ENCODE measurements around the gene OR10G3.
"Not testable (repeated sequence)": the region's sequence is repeated elsewhere in the genome, so short reads cannot be mapped to it uniquely, and the experiment has no call there.

OR10G3 gene

DNA sequence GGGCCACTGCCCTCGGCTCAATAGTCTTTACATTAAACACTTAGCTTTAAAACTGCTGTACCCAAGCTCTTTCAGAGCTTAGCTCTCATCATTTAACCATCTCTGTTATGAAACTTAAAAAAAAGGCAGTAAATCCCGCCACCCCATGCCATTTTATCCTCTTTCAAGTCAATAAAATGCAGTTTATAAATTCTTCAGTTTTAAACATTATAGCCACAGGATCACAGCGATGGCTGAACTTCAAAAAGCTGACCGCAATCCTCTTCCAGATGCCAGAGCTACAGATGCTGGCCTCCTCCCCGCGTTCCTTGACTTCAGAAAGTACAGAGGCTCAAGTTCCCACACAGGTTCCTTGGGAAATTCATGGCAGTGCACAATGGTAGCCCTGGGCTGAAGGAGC lies 4.2 kb downstream of the OR10G3 start:
- TF ChIP-seq, protein P1, sequence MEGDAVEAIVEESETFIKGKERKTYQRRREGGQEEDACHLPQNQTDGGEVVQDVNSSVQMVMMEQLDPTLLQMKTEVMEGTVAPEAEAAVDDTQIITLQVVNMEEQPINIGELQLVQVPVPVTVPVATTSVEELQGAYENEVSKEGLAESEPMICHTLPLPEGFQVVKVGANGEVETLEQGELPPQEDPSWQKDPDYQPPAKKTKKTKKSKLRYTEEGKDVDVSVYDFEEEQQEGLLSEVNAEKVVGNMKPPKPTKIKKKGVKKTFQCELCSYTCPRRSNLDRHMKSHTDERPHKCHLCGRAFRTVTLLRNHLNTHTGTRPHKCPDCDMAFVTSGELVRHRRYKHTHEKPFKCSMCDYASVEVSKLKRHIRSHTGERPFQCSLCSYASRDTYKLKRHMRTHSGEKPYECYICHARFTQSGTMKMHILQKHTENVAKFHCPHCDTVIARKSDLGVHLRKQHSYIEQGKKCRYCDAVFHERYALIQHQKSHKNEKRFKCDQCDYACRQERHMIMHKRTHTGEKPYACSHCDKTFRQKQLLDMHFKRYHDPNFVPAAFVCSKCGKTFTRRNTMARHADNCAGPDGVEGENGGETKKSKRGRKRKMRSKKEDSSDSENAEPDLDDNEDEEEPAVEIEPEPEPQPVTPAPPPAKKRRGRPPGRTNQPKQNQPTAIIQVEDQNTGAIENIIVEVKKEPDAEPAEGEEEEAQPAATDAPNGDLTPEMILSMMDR (IDR thresholded peaks at IDR 0.05), result no peak
- H3K27ac ChIP-seq, result no peak overlapping the region
- DNase-seq (ENCODE audit: low spot score), result no peak
- H3K4me3 ChIP-seq, result no peak overlapping the region

DNA sequence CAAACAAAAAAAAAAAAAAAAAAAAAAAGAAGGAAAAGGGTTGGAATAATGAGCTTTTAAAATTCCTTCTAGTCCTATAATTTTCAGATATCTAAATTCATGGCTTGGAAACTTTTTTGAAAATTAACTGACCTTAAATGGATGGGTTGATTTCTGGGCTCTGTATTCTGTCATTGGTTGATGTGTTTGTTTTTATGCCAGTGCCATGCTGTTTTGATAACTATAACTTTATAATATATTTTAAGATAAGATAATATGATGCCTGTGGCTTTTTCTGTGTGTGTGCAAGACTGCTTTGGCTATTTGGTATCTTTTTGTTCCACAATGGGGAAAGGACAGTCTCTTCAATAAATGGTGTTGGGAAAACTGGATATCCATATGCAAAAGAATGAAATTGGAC lies 7.3 kb downstream of the OR10G3 start:
- DNase-seq (ENCODE audit: low spot score), result no peak
- TF ChIP-seq, protein P1 (IDR thresholded peaks at IDR 0.05), result no peak
- H3K27ac ChIP-seq, result no peak overlapping the region
- no peak overlapping the region for H3K4me3 ChIP-seq

DNA sequence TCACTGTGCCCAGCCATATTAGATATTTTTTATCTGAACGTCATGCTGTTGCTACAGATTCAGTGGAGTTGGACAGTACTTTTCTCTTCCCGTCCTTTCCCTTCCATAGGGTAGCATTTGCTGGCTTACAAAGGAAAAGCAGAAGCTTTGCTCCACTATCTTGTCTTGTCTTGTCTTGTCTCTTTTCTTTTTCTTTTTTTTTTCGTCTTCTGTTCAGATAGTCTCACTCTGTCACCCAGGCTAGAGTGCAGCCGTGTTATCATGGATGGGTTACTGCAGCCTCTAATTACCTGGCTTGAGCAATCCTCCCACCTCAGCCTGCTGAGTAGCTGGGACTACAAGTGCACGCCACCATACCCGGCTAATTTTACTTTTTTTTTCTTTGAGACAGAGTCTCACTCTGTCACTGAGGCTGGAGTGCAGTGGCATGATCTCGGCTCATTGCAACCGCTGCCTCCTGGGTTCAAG lies 21.1 kb downstream of the OR10G3 start:
- TF ChIP-seq, protein P1 (IDR thresholded peaks at IDR 0.05), result no peak
- no peak overlapping the region for H3K27ac ChIP-seq
- H3K4me3 ChIP-seq, result no peak overlapping the region
- DNase-seq (ENCODE audit: low spot score), result no peak

DNA sequence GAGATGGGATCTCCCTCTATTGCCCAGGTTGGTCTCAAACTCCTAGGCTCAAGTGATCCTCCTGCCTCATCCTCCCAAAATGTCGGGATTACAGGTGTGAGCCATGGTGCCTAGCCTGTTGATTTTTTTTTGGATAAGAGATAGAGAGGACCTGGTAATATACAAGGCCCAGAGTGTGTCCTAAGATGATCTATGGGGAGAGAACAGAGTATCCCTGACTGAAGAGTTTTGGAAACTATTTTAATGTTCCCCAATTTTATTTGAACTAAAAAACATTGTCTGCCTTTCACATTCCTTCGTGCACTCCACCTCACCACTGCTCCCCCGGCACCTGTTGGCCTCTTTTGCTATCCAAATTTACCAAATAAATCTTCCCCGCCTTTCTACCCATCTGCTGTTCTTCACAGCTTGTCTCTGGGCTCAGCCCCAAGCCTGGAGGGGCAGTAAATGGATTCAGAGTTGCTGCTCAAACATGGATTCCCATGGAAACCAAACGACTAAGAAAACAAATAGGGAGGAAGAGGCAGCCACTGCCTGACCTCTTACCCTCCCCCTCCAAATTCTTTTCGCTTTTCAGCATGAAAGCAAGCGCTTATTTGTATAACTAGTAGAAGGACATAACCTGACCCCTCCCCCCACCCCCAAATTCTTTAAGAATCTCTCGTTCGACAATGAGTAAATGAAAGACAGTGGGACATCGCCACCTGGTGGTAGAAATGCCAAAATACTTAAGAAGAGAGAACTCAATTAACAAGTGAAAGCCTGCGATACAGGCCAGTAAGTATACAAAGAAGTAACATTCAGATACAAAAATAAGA lies 22.6 kb downstream of the OR10G3 start:
- TF ChIP-seq, protein P1 (IDR thresholded peaks at IDR 0.05), result peak; percentile 51

DNA sequence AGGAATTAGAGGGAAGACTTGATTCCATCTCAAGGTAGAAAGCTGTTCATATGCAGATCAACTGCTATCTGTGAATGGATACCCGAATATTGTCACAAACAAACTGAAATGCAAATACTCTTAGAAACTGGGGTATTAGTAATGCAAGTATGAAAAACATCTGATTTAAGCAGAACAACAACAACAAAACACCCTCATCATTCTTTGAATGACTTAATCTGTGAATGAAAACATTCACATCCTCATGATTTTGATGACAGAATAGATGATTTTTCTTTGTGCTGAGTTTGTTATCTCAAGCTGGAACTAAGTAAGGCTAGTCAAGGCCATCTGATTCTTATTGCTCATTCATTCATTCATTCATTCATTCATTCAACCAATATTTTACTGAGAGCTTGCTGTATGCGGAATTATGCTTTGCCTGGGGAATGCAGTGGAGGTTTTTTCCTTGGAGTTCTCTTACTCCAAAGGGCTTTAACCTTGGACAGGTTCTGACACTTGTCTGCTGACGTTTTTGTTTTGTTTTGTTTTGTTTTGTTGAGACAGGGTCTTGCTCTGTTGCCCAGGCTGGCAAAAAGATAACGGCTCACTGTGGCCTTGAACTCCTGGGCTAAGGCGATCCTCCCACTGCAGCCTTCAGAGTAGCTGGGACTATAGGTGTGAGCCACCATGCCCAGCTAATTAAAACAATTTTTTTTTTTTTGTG lies 23.3 kb downstream of the OR10G3 start:
- no peak for DNase-seq (ENCODE audit: low spot score)
- TF ChIP-seq, protein P1 (IDR thresholded peaks at IDR 0.05), result no peak
- H3K4me3 ChIP-seq, result no peak overlapping the region
- H3K27ac ChIP-seq, result no peak overlapping the region

More for the DNA sequence above, 22.6 kb downstream of the OR10G3 start:
- H3K4me3 ChIP-seq, result peak overlapping the region; percentile 59
- DNase-seq (ENCODE audit: low spot score), result peak; percentile 77
- peak overlapping the region in 1 of 2 donors; percentile 70 for H3K27ac ChIP-seq

DNA sequence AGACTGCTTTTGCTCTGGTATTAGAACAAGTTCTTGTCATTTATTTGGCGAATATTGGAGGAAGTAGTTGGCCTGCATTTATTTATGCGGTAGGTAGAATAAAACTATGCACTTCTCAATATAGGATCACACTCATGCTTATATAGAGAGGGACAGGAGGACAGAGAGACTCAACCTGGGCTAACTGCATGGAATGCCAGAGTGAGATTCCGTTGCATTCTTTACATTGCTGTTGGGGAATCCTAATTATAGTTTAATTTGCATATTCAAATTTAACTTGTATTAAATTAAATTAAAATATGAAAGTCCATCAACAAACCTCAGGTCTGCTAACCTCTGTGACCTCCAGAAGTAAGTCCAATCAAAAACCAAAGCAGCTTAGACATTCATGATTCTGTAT lies 26.6 kb downstream of the OR10G3 start:
- Histone ChIP-seq H3K4me3 (no peak overlapping the region), H3K27ac (no peak overlapping the region)
- DNase-seq (ENCODE audit: low spot score), result no peak
- TF ChIP-seq, protein P1 (IDR thresholded peaks at IDR 0.05), result no peak

DNA sequence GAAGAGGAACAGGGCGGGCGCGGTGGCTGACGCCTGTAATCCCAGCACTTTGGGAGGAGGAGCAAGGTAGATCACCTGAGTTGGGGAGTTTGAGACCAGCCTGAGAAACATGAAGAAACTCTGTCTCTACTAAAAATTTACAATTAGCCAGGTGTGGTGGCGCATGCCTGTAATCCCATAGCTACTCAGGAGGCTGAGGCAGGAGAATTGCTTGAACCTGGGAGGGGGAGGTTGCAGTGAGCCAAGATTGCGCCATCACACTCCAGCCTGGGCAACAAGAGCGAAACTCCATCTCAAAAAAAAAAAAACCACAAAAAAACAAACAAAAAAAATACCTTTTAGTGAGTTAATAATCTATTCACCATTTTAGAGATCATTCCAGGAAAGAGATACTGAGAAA lies 35.3 kb downstream of the OR10G3 start:
- not testable (repeated sequence) for DNase-seq (ENCODE audit: low spot score); H3K4me3 ChIP-seq; H3K27ac ChIP-seq
